HepG2 (cell line): ENCODE measurements around the gene PDE5A. TPM values are rescaled to one million over a fixed set of nuclear protein-coding genes. Genes with fewer than 3 reads are reported as not detected.

Experiments
- FOXA1 ChIP-seq, 2 experiments: fragments of 450-650 bp in 1 of 2; sonication (generic) in 1 of 2; formaldehyde crosslinking in 1 of 2; IDR thresholded peaks; 2 replicates each; pipeline versions ENCODE4 v1.4.0 to v1.6.1; 2016 to 2020; ENCODE audit warnings: missing genetic modification reagents in 1 of 2
- HNF4G ChIP-seq, 2 experiments: sonication (generic) in 1 of 2; formaldehyde crosslinking in 1 of 2; IDR thresholded peaks; 2 replicates each; pipeline versions ENCODE4 v1.4.0 to v1.6.1; 2011 to 2020; ENCODE audit warnings: borderline replicate concordance in 2 of 2, low read depth in 2 of 2, mild to moderate bottlenecking in 2 of 2, low read length in 1 of 2, missing genetic modification reagents in 1 of 2, moderate library complexity in 1 of 2
- IRF9 ChIP-seq: sonication (generic); formaldehyde crosslinking; IDR thresholded peaks from 2 replicates; pipeline ENCODE4 v1.8.0; 2022; ENCODE audit warnings: missing genetic modification reagents, mild to moderate bottlenecking, borderline replicate concordance
- KDM3A ChIP-seq: IDR thresholded peaks from 2 replicates; pipeline ENCODE4 v1.6.1; 2018; ENCODE audit warnings: low read depth, missing compliant biosample characterization
- KDM4B ChIP-seq: sonication (generic); formaldehyde crosslinking; IDR thresholded peaks from 2 replicates; pipeline ENCODE4 v1.4.0; 2020; ENCODE audit warnings: missing genetic modification reagents
- LCORL ChIP-seq, 2 experiments: fragments of 450-650 bp in 1 of 2; sonication (generic) in 1 of 2; formaldehyde crosslinking in 1 of 2; IDR thresholded peaks; 2 replicates each; pipeline versions ENCODE4 v1.5.0 to v1.6.1; 2017 to 2020; ENCODE audit warnings: antibody characterized with exemption in 1 of 2, missing genetic modification reagents in 1 of 2
- MEF2D ChIP-seq: sonication (generic); formaldehyde crosslinking; IDR thresholded peaks from 2 replicates; pipeline ENCODE4 v1.5.1; 2020; ENCODE audit warnings: mild to moderate bottlenecking, missing genetic modification reagents
- NCOA2 ChIP-seq: sonication (generic); formaldehyde crosslinking; IDR thresholded peaks from 2 replicates; pipeline ENCODE4 v1.8.0; 2022; ENCODE audit warnings: inconsistent platforms
- RARA ChIP-seq: IDR thresholded peaks from 2 replicates; pipeline ENCODE4 v1.6.1; 2016; ENCODE audit warnings: missing genetic modification reagents, missing compliant biosample characterization
- SOX6 ChIP-seq, 2 experiments: fragments of 450-650 bp in 1 of 2; sonication (generic) in 1 of 2; formaldehyde crosslinking in 1 of 2; IDR thresholded peaks; 2 replicates each; pipeline versions ENCODE4 v1.4.0 to v1.6.1; 2017 to 2020; ENCODE audit warnings: antibody characterized with exemption in 1 of 2, mild to moderate bottlenecking in 1 of 2, missing genetic modification reagents in 1 of 2
- TCF7 ChIP-seq: sonication (generic); IDR thresholded peaks from 2 replicates; pipeline ENCODE4 v1.6.1; 2016; ENCODE audit warnings: antibody characterized with exemption, low read depth
- ZNF124 ChIP-seq: sonication (generic); formaldehyde crosslinking; IDR thresholded peaks from 2 replicates; pipeline ENCODE4 v1.4.0; 2020; ENCODE audit warnings: missing genetic modification reagents
- ZNF230 ChIP-seq: sonication (generic); formaldehyde crosslinking; IDR thresholded peaks from 2 replicates; pipeline ENCODE4 v1.4.0; 2020; ENCODE audit warnings: mild to moderate bottlenecking, missing genetic modification reagents
- ZNF878 ChIP-seq: sonication (generic); formaldehyde crosslinking; IDR thresholded peaks from 2 replicates; pipeline ENCODE4 v1.8.1; 2023; ENCODE audit warnings: mild to moderate bottlenecking, missing genetic modification reagents, moderate library complexity
- polyA plus RNA-seq, 8 experiments: library from polyadenylated mRNA; depleted of rRNA in 3 of 8; stranded (reverse) in 7 of 8; unstranded in 1 of 8; fragments of >200 nt; fragmentation: Illumina TruSeq in 4 of 8; extraction: Trizol in 4 of 8; gene quantifications; 2 replicates each; pipeline versions ENCODE4 v1.2.1 to v1.2.3, GENCODE V29; 2011 to 2016; ENCODE audit warnings: low read depth in 4 of 8, missing spikeins in 1 of 8, mixed read lengths in 1 of 8; ENCODE audit not compliant: insufficient read depth in 1 of 8
- total RNA-seq, 5 experiments: library from RNA; depleted of rRNA; stranded (reverse); fragments of >200 nt; fragmentation: Illumina TruSeq; extraction: Trizol; gene quantifications; 2 replicates each; pipeline ENCODE4 v1.2.3, GENCODE V29; 2016; ENCODE audit warnings: low read depth in 1 of 5
- TF ChIP-seq, protein P1 (sequence below), 2 experiments: sonication (generic) in 1 of 2; formaldehyde crosslinking in 1 of 2; IDR thresholded peaks; 2 replicates each; pipeline versions ENCODE4 v1.4.0 to v1.6.1; 2016 to 2020; ENCODE audit warnings: borderline replicate concordance in 1 of 2, low read depth in 1 of 2, mild to moderate bottlenecking in 1 of 2, missing genetic modification reagents in 1 of 2
- TF ChIP-seq, protein P2 (sequence below): sonication (generic); formaldehyde crosslinking; conservative IDR thresholded peaks from 2 replicates; pipeline ENCODE4 v1.4.0; 2020; ENCODE audit warnings: mild to moderate bottlenecking, missing genetic modification reagents, moderate library complexity

The PDE5A gene
- total and polyA plus RNA-seq, 2 of the 13 experiments (the other 11 are each of a cell fraction or from before 2014, with no cell fraction given) = 0.22 to 0.44 TPM

- TF ChIP-seq, protein P1, sequence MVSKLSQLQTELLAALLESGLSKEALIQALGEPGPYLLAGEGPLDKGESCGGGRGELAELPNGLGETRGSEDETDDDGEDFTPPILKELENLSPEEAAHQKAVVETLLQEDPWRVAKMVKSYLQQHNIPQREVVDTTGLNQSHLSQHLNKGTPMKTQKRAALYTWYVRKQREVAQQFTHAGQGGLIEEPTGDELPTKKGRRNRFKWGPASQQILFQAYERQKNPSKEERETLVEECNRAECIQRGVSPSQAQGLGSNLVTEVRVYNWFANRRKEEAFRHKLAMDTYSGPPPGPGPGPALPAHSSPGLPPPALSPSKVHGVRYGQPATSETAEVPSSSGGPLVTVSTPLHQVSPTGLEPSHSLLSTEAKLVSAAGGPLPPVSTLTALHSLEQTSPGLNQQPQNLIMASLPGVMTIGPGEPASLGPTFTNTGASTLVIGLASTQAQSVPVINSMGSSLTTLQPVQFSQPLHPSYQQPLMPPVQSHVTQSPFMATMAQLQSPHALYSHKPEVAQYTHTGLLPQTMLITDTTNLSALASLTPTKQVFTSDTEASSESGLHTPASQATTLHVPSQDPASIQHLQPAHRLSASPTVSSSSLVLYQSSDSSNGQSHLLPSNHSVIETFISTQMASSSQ (IDR thresholded peaks at IDR 0.05; ENCODE audit: low read depth) = 0 out of 2 replicates have a peak, but pooled peaks have one; percentile 28
- TF ChIP-seq, protein P1 (CRISPR knock-in tag; IDR thresholded peaks at IDR 0.05; ENCODE audit: borderline replicate concordance) = no peak
- TF ChIP-seq ZNF878 (CRISPR knock-in tag) = no peak
- TF ChIP-seq HNF4G (IDR thresholded peaks at IDR 0.05; ENCODE audit: borderline replicate concordance, low read depth, low read length) = 0 out of 2 replicates have a peak, but pooled peaks have one; percentile 25
- no peak for TF ChIP-seq HNF4G (CRISPR knock-in tag; IDR thresholded peaks at IDR 0.05; ENCODE audit: borderline replicate concordance, low read depth)
- TF ChIP-seq KDM3A = no peak
- 0 out of 2 replicates have a peak, but pooled peaks have one; percentile 37 for TF ChIP-seq TCF7
- no peak for TF ChIP-seq MEF2D (CRISPR knock-in tag)
- TF ChIP-seq ZNF124 (CRISPR knock-in tag) = no peak
- no peak for TF ChIP-seq KDM4B (CRISPR knock-in tag)
- no peak for TF ChIP-seq SOX6 (IDR thresholded peaks at IDR 0.05)
- peak; percentile 66; the same call in 1 of the 2 replicates for TF ChIP-seq SOX6 (CRISPR knock-in tag; IDR thresholded peaks at IDR 0.05)
- no peak for TF ChIP-seq ZNF230 (CRISPR knock-in tag)
- TF ChIP-seq LCORL (IDR thresholded peaks at IDR 0.05) = no peak
- no peak for TF ChIP-seq LCORL (CRISPR knock-in tag; IDR thresholded peaks at IDR 0.05)
- TF ChIP-seq, protein P2, sequence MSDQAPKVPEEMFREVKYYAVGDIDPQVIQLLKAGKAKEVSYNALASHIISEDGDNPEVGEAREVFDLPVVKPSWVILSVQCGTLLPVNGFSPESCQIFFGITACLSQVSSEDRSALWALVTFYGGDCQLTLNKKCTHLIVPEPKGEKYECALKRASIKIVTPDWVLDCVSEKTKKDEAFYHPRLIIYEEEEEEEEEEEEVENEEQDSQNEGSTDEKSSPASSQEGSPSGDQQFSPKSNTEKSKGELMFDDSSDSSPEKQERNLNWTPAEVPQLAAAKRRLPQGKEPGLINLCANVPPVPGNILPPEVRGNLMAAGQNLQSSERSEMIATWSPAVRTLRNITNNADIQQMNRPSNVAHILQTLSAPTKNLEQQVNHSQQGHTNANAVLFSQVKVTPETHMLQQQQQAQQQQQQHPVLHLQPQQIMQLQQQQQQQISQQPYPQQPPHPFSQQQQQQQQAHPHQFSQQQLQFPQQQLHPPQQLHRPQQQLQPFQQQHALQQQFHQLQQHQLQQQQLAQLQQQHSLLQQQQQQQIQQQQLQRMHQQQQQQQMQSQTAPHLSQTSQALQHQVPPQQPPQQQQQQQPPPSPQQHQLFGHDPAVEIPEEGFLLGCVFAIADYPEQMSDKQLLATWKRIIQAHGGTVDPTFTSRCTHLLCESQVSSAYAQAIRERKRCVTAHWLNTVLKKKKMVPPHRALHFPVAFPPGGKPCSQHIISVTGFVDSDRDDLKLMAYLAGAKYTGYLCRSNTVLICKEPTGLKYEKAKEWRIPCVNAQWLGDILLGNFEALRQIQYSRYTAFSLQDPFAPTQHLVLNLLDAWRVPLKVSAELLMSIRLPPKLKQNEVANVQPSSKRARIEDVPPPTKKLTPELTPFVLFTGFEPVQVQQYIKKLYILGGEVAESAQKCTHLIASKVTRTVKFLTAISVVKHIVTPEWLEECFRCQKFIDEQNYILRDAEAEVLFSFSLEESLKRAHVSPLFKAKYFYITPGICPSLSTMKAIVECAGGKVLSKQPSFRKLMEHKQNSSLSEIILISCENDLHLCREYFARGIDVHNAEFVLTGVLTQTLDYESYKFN (CRISPR knock-in tag) = peak; percentile 48
- 0 out of 2 replicates have a peak, but pooled peaks have one; percentile 31 for TF ChIP-seq FOXA1 (IDR thresholded peaks at IDR 0.05)
- TF ChIP-seq FOXA1 (CRISPR knock-in tag; IDR thresholded peaks at IDR 0.05) = no peak
- peak; percentile 54 for TF ChIP-seq RARA (CRISPR knock-in tag)
- no peak for TF ChIP-seq IRF9 (CRISPR knock-in tag)
- peak; percentile 44; the same call in 1 of the 2 replicates for TF ChIP-seq NCOA2
Measured at GRCh38 chr4:119504616-119505015, 124.0 kb downstream of the PDE5A start (continued).
